ENCODE data around the gene NKX1-2.
"Not testable (repeated sequence)": the region's sequence is repeated elsewhere in the genome, so short reads cannot be mapped to it uniquely, and the experiment has no call there.

The NKX1-2 gene

GRCh38 chr10:124453960-124454610, 4.2 kb upstream of the NKX1-2 start:
- no peak for DNase-seq
- intact Hi-C loops (cut with DNase I): no loop called here

- DNase-seq: no peak
- intact Hi-C loops (cut with DNase I): no loop called here
These were observed 1.4 kb upstream of the NKX1-2 start for GRCh38 chr10:124451276-124451675.

- no peak for DNase-seq
- intact Hi-C loops (cut with DNase I): no loop called here
These were observed 885 bp upstream of the NKX1-2 start for GRCh38 chr10:124450783-124451057.

- intact Hi-C loops (cut with DNase I): no loop called here
- no peak for DNase-seq
These were observed 444 bp downstream of the NKX1-2 start for GRCh38 chr10:124449170-124450011.

- intact Hi-C loops (cut with DNase I): no loop called here
- no peak for DNase-seq
These were observed 1.1 kb downstream of the NKX1-2 start for GRCh38 chr10:124448696-124449169.

- DNase-seq: no peak
- intact Hi-C loops (cut with DNase I): no loop called here
These were observed 1.9 kb downstream of the NKX1-2 start for GRCh38 chr10:124447751-124448466.

GRCh38 chr10:124446830-124447750, 2.7 kb downstream of the NKX1-2 start:
- intact Hi-C loops (cut with DNase I): no loop called here
- peak in 1 of 10 donors; percentile 28 for DNase-seq

- intact Hi-C loops (cut with DNase I): not testable (repeated sequence)
- peak in 1 of 10 donors; percentile 2 for DNase-seq
These were observed 8.1 kb downstream of the NKX1-2 start for GRCh38 chr10:124441694-124442093.

GRCh38 chr10:124436191-124436638, 13.6 kb downstream of the NKX1-2 start:
- intact Hi-C loops (cut with DNase I): no loop called here
- DNase-seq: no peak

GRCh38 chr10:124435683-124436082, 14.2 kb downstream of the NKX1-2 start:
- DNase-seq; intact Hi-C loops (cut with DNase I): not testable (repeated sequence)

GRCh38 chr10:124433461-124433860, 16.4 kb downstream of the NKX1-2 start:
- DNase-seq: no peak
- intact Hi-C loops (cut with DNase I): no loop called here

DNA sequence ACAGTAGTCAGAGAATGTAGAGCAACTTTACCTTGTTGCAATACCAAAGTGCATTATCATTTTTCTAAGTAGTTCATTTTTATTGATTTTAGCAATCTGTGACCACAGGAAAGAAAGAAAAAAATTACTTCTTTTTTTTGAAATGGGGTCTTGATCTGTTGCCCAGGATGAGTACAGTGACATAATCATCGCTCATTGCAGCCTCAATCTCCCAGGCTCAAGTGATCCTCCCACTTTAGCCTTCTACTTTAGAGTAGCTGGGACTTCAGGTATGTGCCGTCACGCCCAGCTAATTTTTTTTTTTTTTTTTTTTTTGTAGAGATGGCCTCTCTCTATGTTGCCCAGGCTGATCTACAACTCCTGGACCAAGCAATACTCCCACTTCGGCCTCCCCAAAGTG, 19.8 kb downstream of the NKX1-2 start:
- intact Hi-C loops (cut with DNase I): no loop called here
- no peak for DNase-seq

DNA sequence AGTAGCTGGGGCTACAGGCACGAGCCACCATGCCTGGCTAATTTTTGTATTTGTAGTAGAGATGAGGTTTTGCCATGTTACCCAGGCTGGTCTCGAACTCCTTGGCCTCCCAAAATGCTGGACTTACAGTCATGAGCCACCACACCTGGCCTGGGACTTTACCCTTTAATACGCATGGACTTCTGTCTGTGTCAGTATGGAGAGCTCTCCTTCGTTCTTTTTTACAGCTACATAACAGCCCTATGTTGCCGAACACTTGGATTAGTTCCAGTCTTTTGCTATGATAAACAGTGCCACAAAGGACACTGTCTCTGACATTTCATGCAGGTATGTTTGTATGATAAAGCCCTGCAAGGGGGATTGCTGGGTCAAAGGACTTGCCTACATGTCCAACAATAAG, 20.3 kb downstream of the NKX1-2 start:
- DNase-seq: no peak
- intact Hi-C loops (cut with DNase I): no loop called here

- intact Hi-C loops (cut with DNase I): no loop called here
- no peak for DNase-seq
These were observed 21.5 kb downstream of the NKX1-2 start for GRCh38 chr10:124428207-124428777.

DNA sequence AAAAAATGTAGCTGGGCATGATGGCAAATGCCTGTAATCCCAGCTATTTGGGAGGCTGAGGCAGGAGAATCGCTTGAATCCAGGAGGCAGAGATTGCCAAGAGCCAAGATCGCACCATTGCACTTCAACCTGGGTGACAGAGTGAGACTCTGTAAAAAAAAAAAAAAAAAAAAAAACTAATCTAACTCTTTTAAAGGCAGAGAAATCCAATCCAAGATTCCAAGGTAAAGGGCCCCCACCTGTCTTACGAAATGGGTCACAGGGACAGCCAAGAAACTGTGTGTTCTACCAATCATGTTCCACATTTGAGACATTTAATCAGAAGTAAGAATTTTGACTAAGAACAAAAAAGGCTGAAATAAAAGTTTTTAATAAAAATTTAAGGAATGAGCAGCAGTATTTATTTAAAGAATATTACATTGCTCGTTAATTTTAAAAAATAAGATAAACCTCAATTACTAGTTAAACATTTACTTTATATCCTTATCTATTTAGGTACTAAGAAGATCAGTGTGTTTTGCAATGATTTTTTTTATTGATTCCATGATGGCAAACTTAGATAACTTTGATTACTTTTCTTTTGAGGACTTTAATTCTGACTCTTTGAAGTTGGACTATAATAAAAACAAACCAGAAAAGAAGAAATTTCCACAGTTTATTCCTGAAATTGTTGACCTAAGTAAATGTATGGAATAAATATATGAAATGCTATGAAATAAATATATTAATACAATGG, 24.4 kb downstream of the NKX1-2 start:
- DNase-seq: no peak
- intact Hi-C loops (cut with DNase I): no loop called here

- intact Hi-C loops (cut with DNase I): no loop called here
- DNase-seq: no peak
These were observed 26.0 kb downstream of the NKX1-2 start for GRCh38 chr10:124423813-124424212.

- DNase-seq: no peak
- intact Hi-C loops (cut with DNase I): no loop called here
These were observed 27.1 kb downstream of the NKX1-2 start for GRCh38 chr10:124422742-124423141.

DNA sequence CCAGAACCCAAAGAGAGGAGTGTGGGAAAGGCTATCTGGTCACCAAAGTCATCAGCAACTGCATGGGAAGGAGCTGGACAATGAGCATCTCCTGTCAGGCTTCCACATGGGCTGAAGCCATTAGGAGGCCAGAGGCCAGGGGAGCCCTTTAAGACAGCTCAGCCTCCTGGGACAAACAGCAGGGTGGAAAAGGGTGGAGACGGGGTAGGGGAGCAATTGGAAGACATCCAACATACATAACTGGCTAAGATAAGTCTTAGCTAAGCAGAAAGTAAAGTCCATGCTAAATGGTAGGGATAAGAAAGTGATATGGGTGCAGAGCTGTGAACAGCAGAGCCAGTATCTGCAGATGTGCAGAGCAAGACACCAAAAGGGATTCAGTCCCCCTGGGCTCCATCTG, 29.6 kb downstream of the NKX1-2 start:
- DNase-seq: no peak
- intact Hi-C loops (cut with DNase I): no loop called here

DNA sequence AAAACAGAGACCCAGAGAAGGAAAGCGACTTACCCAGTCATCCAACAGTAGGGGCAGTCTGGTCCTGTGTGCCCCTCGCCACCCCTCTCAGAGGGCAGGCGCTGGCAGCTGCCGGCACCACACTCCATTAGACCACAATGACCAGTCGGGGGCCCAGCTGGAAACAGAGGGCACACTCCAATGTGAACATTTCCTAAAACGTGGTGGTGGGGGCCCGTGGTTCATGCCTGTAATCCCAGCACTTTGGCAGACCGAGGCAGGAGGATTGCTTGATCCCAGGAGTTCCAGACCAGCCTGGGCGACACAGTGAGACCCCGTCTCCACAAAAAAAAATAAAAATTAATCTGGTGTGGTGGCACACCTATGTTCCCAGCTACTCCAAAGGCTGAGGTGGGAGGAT, 30.2 kb downstream of the NKX1-2 start:
- intact Hi-C loops (cut with DNase I): loop anchor here (5.0 kb wide), 1 partner anchor 43 kb away; the partner anchor contains the start of gene LHPP
- no peak for DNase-seq
